Neural cell (in vitro differentiated cells): Measurements from ENCODE around the gene AUNIP.

Experiments
- CTCF ChIP-seq: fragments of 450-650 bp; IDR thresholded peaks from 2 replicates; pipeline ENCODE4 v1.5.1; 2014; ENCODE audit warnings: antibody characterized with exemption, mild to moderate bottlenecking, moderate library complexity; ENCODE audit not compliant: poor library complexity, severe bottlenecking
- EP300 ChIP-seq: fragments of 450-650 bp; conservative IDR thresholded peaks from 2 replicates; pipeline ENCODE4 v1.6.1; 2014; ENCODE audit warnings: antibody characterized with exemption, mild to moderate bottlenecking, moderate library complexity; ENCODE audit not compliant: poor library complexity, severe bottlenecking
- EZH2 ChIP-seq: fragments of 200-600, 300-800 bp; shearing (Covaris generic), sonication (generic); IDR thresholded peaks from 2 replicates; pipeline ENCODE4 v1.6.1; 2014; ENCODE audit warnings: antibody characterized with exemption, low read length, borderline replicate concordance, mild to moderate bottlenecking; ENCODE audit not compliant: insufficient read depth, poor library complexity, severe bottlenecking
- MXI1 ChIP-seq: fragments of 450-650 bp; conservative IDR thresholded peaks from 2 replicates; pipeline ENCODE4 v1.6.1; 2014; ENCODE audit warnings: antibody characterized with exemption, mild to moderate bottlenecking; ENCODE audit not compliant: poor library complexity, severe bottlenecking
- POLR2AphosphoS5 ChIP-seq: IDR thresholded peaks from 2 replicates; pipeline ENCODE4 v1.6.1; 2012
- RAD21 ChIP-seq: fragments of 450-650 bp; conservative IDR thresholded peaks from 2 replicates; pipeline ENCODE4 v1.6.1; 2014; ENCODE audit warnings: antibody characterized with exemption, mild to moderate bottlenecking, moderate library complexity
- REST ChIP-seq: IDR thresholded peaks from 2 replicates; pipeline ENCODE4 v1.6.1; 2012; ENCODE audit warnings: borderline replicate concordance
- SMC3 ChIP-seq: fragments of 450-650 bp; conservative IDR thresholded peaks from 2 replicates; pipeline ENCODE4 v1.6.1; 2014; ENCODE audit warnings: antibody characterized with exemption, mild to moderate bottlenecking, moderate library complexity; ENCODE audit not compliant: poor library complexity
- TAF1 ChIP-seq: IDR thresholded peaks from 2 replicates; pipeline ENCODE4 v1.6.1; 2012; ENCODE audit warnings: low read depth

GRCh38 chr1:25825605-25826004 lies 33.7 kb downstream of the AUNIP start:
- TF ChIP-seq CTCF (no peak), EP300 (no peak), POLR2AphosphoS5 (no peak), EZH2 (no peak), TAF1 (no peak), RAD21 (no peak), REST (no peak), SMC3 (no peak), MXI1 (no peak)
